Loucy (cell line): Measurements from ENCODE around the gene ZNF830.
A peak's percentile ranks its signal among the peaks of the same experiment; 100 is the strongest.

ENCODE experiments used
- H2AFZ ChIP-seq: fragments of 200-600 bp; sonication (generic); 2 replicates; pipeline ENCODE4 v1.6.0; 2016; ENCODE audit warnings: antibody characterized with exemption, mild to moderate bottlenecking, low read length, moderate library complexity
- H3F3A ChIP-seq: fragments of 200-600 bp; 2 replicates; pipeline ENCODE4 v1.6.0; 2016; ENCODE audit warnings: antibody characterized with exemption, low read depth, mild to moderate bottlenecking
- H3K27me3 ChIP-seq: fragments of 200-600 bp; sonication (generic); 2 replicates; pipeline ENCODE4 v1.6.1; 2014; ENCODE audit warnings: low read length, mild to moderate bottlenecking; ENCODE audit not compliant: insufficient read depth, poor library complexity, severe bottlenecking
- H3K36me3 ChIP-seq: fragments of 200-600 bp; sonication (generic); 2 replicates; pipeline ENCODE4 v1.6.1; 2016; ENCODE audit warnings: low read length; ENCODE audit not compliant: insufficient read depth
- H3K4me1 ChIP-seq: fragments of 200-600 bp; sonication (generic); 2 replicates; pipeline ENCODE4 v1.5.1; 2014; ENCODE audit warnings: low read length, mild to moderate bottlenecking; ENCODE audit not compliant: insufficient read depth, poor library complexity, severe bottlenecking
- H3K4me2 ChIP-seq: fragments of 200-600 bp; sonication (generic); 2 replicates; pipeline ENCODE4 v1.6.0; 2014; ENCODE audit warnings: antibody characterized with exemption, low read length, low read depth, mild to moderate bottlenecking; ENCODE audit not compliant: poor library complexity, severe bottlenecking
- H3K4me3 ChIP-seq: fragments of 200-600 bp; sonication (generic); 2 replicates; pipeline ENCODE4 v1.5.1; 2014; ENCODE audit warnings: low read length, mild to moderate bottlenecking, mixed read lengths; ENCODE audit not compliant: poor library complexity, severe bottlenecking
- H3K79me2 ChIP-seq: fragments of 200-600 bp; sonication (generic); 2 replicates; pipeline ENCODE4 v1.6.1; 2014; ENCODE audit warnings: low read length; ENCODE audit not compliant: insufficient read depth
- H3K9ac ChIP-seq: fragments of 200-600 bp; sonication (generic); 2 replicates; pipeline ENCODE4 v1.6.0; 2014; ENCODE audit warnings: mild to moderate bottlenecking, low read depth, low read length, moderate library complexity; ENCODE audit not compliant: poor library complexity, severe bottlenecking
- H3K9me2 ChIP-seq: fragments of 200-600 bp; sonication (generic); replicated peaks from 2 replicates; pipeline ENCODE4 v1.6.1; 2016; ENCODE audit warnings: low read depth, low read length, mixed read lengths
- H3K9me3 ChIP-seq: fragments of 200-600 bp; sonication (generic); 2 replicates; pipeline ENCODE4 v1.6.1; 2014; ENCODE audit warnings: mild to moderate bottlenecking, antibody characterized with exemption, low read length, low read depth; ENCODE audit not compliant: insufficient read depth
- H4K20me1 ChIP-seq: fragments of 200-600 bp; sonication (generic); 2 replicates; pipeline ENCODE4 v1.6.0; 2014; ENCODE audit warnings: antibody characterized with exemption, low read length, mild to moderate bottlenecking; ENCODE audit not compliant: insufficient read depth, poor library complexity, severe bottlenecking
- EZH2phosphoT487 ChIP-seq: fragments of 200-600 bp; IDR thresholded peaks from 2 replicates; pipeline ENCODE4 v1.6.1; 2018; ENCODE audit warnings: antibody characterized with exemption, mild to moderate bottlenecking, moderate library complexity, borderline replicate concordance
- TF ChIP-seq, protein P1 (sequence below): fragments of 200-600 bp; sonication (generic); conservative IDR thresholded peaks from 2 replicates; pipeline ENCODE4 v1.5.1; 2014; ENCODE audit warnings: mild to moderate bottlenecking, antibody characterized with exemption, low read length

ZNF830 gene

GRCh38 chr17:34980353-34980680, 19.0 kb downstream of the ZNF830 start, which contains the start of gene LIG3:
Gene LIG3 (plus strand): TSS chr17:34980512. CDS start chr17:34983006, 2,494 bp downstream.
- H3K79me2 ChIP-seq, result peaks cover 40% of the 10 kb centered on the region
- H4K20me1 ChIP-seq, result no peaks in the 10 kb centered on the region
- no peak for TF ChIP-seq EZH2phosphoT487
- TF ChIP-seq, protein P1, sequence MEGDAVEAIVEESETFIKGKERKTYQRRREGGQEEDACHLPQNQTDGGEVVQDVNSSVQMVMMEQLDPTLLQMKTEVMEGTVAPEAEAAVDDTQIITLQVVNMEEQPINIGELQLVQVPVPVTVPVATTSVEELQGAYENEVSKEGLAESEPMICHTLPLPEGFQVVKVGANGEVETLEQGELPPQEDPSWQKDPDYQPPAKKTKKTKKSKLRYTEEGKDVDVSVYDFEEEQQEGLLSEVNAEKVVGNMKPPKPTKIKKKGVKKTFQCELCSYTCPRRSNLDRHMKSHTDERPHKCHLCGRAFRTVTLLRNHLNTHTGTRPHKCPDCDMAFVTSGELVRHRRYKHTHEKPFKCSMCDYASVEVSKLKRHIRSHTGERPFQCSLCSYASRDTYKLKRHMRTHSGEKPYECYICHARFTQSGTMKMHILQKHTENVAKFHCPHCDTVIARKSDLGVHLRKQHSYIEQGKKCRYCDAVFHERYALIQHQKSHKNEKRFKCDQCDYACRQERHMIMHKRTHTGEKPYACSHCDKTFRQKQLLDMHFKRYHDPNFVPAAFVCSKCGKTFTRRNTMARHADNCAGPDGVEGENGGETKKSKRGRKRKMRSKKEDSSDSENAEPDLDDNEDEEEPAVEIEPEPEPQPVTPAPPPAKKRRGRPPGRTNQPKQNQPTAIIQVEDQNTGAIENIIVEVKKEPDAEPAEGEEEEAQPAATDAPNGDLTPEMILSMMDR, result no peak
- H3K27me3 ChIP-seq, result no peaks in the 10 kb centered on the region
- H3K9ac ChIP-seq, result peak within 1 kb of the TSS; percentile 92
- peak within 1 kb of the TSS; percentile 92 for H2AFZ ChIP-seq
- H3K4me3 ChIP-seq, result peak within 1 kb of the TSS; percentile 81
- peak within 1 kb of the TSS; percentile 94 for H3K4me2 ChIP-seq
- H3F3A ChIP-seq, result no peaks in the 10 kb centered on the region
- H3K36me3 ChIP-seq, result no peaks in the 10 kb centered on the region
- no peaks in the 10 kb centered on the region for H3K9me2 ChIP-seq
- H3K4me1 ChIP-seq, result peaks cover 47% of the 10 kb centered on the region
- H3K9me3 ChIP-seq, result no peaks in the 10 kb centered on the region

DNA sequence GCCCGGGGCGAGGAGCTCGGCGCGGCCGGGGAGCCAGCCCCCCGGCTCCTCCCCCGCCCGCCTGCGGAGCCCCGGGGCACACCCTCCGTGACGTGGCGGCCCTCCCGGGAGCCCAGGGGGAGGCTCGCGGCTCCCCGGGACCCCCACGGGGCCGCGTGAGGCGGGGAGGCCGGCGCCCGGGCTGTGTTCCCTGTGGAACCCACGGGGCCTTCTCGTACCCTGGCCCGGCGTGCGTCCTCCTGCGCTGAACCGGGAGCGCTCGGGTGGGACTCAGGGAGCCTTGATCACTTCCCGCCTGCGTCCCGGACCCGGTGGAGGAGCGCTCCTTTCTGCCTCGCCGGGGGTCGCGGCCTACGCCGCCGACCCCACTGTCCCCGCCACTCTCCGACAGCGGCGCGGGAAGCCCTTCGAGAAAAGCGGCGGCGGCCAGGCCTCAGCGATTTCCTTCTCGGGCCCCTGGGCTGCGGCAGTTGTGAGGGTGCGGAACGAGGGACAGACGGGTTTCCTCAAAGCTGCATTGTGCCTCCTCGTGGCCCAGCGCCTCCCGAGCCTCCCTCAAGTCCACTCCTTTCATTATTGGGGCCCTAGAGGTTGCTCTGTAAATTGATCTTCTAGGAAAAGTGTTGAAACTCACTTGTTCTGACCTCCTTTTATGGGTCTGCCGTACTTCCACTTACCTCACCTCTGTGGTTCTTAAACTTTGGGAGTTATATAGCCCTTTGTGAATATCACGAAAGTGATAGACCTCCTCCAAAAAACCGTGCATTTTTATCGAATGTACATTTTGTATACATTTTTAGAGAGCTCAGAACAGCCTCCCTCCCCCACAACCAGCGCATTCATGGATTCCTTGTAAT, 19.6 kb downstream of the ZNF830 start:
- TF ChIP-seq, protein P1, result peak; percentile 56
- no peak for TF ChIP-seq EZH2phosphoT487
- Histone ChIP-seq H3K9me2 (no peaks in the 10 kb centered on the region), H4K20me1 (no peaks in the 10 kb centered on the region), H3K9me3 (no peaks in the 10 kb centered on the region), H3K79me2 (peaks cover 43% of the 10 kb centered on the region), H3F3A (no peaks in the 10 kb centered on the region), H2AFZ (peak overlapping the region; percentile 92), H3K4me2 (peak overlapping the region; percentile 88), H3K36me3 (no peaks in the 10 kb centered on the region), H3K27me3 (no peaks in the 10 kb centered on the region), H3K4me3 (peak overlapping the region; percentile 81), H3K9ac (peak overlapping the region; percentile 92), H3K4me1 (peaks cover 53% of the 10 kb centered on the region)

GRCh38 chr17:34981538-34982241, 20.4 kb downstream of the ZNF830 start:
- Histone ChIP-seq H3K36me3 (peaks cover 2% of the 10 kb centered on the region; the same call in 1 of the 2 replicates), H3K4me3 (peak overlapping the region; percentile 81), H3K9me2 (no peaks in the 10 kb centered on the region), H2AFZ (no peak overlapping the region), H3F3A (no peaks in the 10 kb centered on the region), H4K20me1 (no peaks in the 10 kb centered on the region), H3K4me2 (peak overlapping the region; percentile 88), H3K4me1 (peaks cover 55% of the 10 kb centered on the region), H3K9me3 (no peaks in the 10 kb centered on the region), H3K9ac (peak overlapping the region; percentile 92), H3K79me2 (peaks cover 43% of the 10 kb centered on the region), H3K27me3 (no peaks in the 10 kb centered on the region)
- no peak for TF ChIP-seq EZH2phosphoT487
- TF ChIP-seq, protein P1, result no peak
